H1 (cell line): Measurements from ENCODE around the gene RIMS1. TPM values are rescaled to one million over a fixed set of nuclear protein-coding genes. Genes with fewer than 3 reads are reported as not detected.

Source experiments
- CTCF ChIA-PET: fragments of 300-600 bp; sonication (Branson Sonifier 250); formaldehyde crosslinking; loops from one replicate; lab custom pipeline; 2021; ENCODE audit not compliant: partially characterized antibody; lab: Charles Lee
- POLR2A ChIA-PET: fragments of 300-600 bp; sonication (Branson Sonifier 250); formaldehyde crosslinking; loops from one replicate; lab custom pipeline; 2021; ENCODE audit warnings: inconsistent platforms; ENCODE audit not compliant: partially characterized antibody; lab: Charles Lee
- DNase-seq, 2 experiments: peaks; one replicate each; pipeline versions ENCODE4 v3.0.0 to v3.0.0-alpha.2; 2010 to 2022; ENCODE audit warnings: low spot score in 2 of 2, low read depth in 1 of 2, mixed read lengths in 1 of 2
- FAIRE-seq: peaks from 2 replicates; lab custom pipeline; 2011; peaks lifted over from hg19 to GRCh38; lab: Jason Lieb, UNC
- H2AFZ ChIP-seq: 2 replicates; pipeline ENCODE4 v1.8.1; 2012; ENCODE audit warnings: low read length, inconsistent platforms
- H2AK5ac ChIP-seq: 2 replicates; pipeline ENCODE4 v1.6.1; 2013; ENCODE audit warnings: low read depth, low read length
- H2BK120ac ChIP-seq: replicated peaks from 2 replicates; pipeline ENCODE3; 2013; ENCODE audit warnings: low read depth, low read length, inconsistent platforms
- H2BK12ac ChIP-seq: 2 replicates; pipeline ENCODE4 v1.6.1; 2013; ENCODE audit warnings: low read depth, low read length
- H2BK15ac ChIP-seq: 2 replicates; pipeline ENCODE4 v1.6.1; 2013; ENCODE audit warnings: low read length
- H2BK20ac ChIP-seq: 2 replicates; pipeline ENCODE4 v1.6.1; 2013; ENCODE audit warnings: low read length
- H2BK5ac ChIP-seq: 2 replicates; pipeline ENCODE4 v1.6.1; 2013; ENCODE audit warnings: low read depth, low read length
- H3K14ac ChIP-seq: 2 replicates; pipeline ENCODE4 v1.6.1; 2013; ENCODE audit warnings: inconsistent platforms; ENCODE audit not compliant: insufficient read length
- H3K18ac ChIP-seq: 2 replicates; pipeline ENCODE4 v1.6.1; 2013; ENCODE audit warnings: low read length; ENCODE audit errors: extremely low read depth
- H3K23ac ChIP-seq: 2 replicates; pipeline ENCODE4 v1.6.1; 2013; ENCODE audit warnings: inconsistent platforms; ENCODE audit not compliant: insufficient read length
- H3K23me2 ChIP-seq: 2 replicates; pipeline ENCODE4 v1.6.1; 2013; ENCODE audit warnings: low read depth, low read length
- H3K27ac ChIP-seq: 2 replicates; pipeline ENCODE4 v1.6.1; 2011; ENCODE audit warnings: low read depth, low read length, inconsistent platforms
- H3K27me3 ChIP-seq, 4 experiments: replicated peaks in 1 of 4; 1 replicate in 1 of 4; 2 replicates in 3 of 4; pipeline versions ENCODE4 v1.6.1 to v1.8.1; 2011 to 2013; ENCODE audit warnings: low read length in 3 of 4, mild to moderate bottlenecking in 3 of 4, inconsistent platforms in 2 of 4, mixed read lengths in 2 of 4, moderate library complexity in 1 of 4; ENCODE audit not compliant: control insufficient read depth in 3 of 4, insufficient read depth in 3 of 4; ENCODE audit errors: extremely low read depth in 1 of 4
- H3K36me3 ChIP-seq, 4 experiments: 2 replicates each; pipeline versions ENCODE4 v1.6.1 to v1.8.1; 2011 to 2013; ENCODE audit warnings: mild to moderate bottlenecking in 4 of 4, low read length in 3 of 4, moderate library complexity in 2 of 4, control low read depth in 1 of 4, inconsistent platforms in 1 of 4; ENCODE audit not compliant: insufficient read depth in 4 of 4, control insufficient read depth in 2 of 4
- H3K4ac ChIP-seq: replicated peaks from 2 replicates; pipeline ENCODE3; 2013; ENCODE audit warnings: low read length, low read depth, mixed read lengths, inconsistent platforms; ENCODE audit not compliant: insufficient read length
- H3K4me1 ChIP-seq, 4 experiments: replicated peaks in 1 of 4; 1 replicate in 1 of 4; 2 replicates in 3 of 4; pipeline versions ENCODE4 v1.6.1 to v1.8.1; 2011 to 2013; ENCODE audit warnings: low read length in 3 of 4, inconsistent platforms in 2 of 4, mixed read lengths in 1 of 4; ENCODE audit not compliant: insufficient read depth in 4 of 4, control insufficient read depth in 3 of 4
- H3K4me2 ChIP-seq, 2 experiments: 2 replicates each; pipeline versions ENCODE4 v1.6.1 to v1.8.1; 2011 to 2013; ENCODE audit warnings: low read depth in 2 of 2, low read length in 2 of 2, control low read depth in 1 of 2, inconsistent platforms in 1 of 2, mild to moderate bottlenecking in 1 of 2; ENCODE audit not compliant: insufficient read depth in 1 of 2
- H3K4me3 ChIP-seq, 4 experiments: fragments of 200-600, 300-600 bp in 1 of 4; sonication (generic), shearing (Covaris generic), sonication (Bioruptor Twin) in 1 of 4; 2 replicates each; pipeline versions ENCODE4 v1.5.1 to v1.8.1; 2011 to 2016; ENCODE audit warnings: low read length in 4 of 4, low read depth in 3 of 4, control low read depth in 2 of 4, inconsistent platforms in 2 of 4, mild to moderate bottlenecking in 2 of 4, mixed read lengths in 1 of 4, moderate library complexity in 1 of 4; ENCODE audit not compliant: insufficient read depth in 2 of 4; ENCODE audit errors: extremely low read depth in 1 of 4
- H3K56ac ChIP-seq: replicated peaks from 2 replicates; pipeline ENCODE3; 2013; ENCODE audit warnings: low read depth, mild to moderate bottlenecking, mixed read lengths, low read length, inconsistent platforms; ENCODE audit not compliant: insufficient read length
- H3K79me1 ChIP-seq: 2 replicates; pipeline ENCODE4 v1.6.1; 2013; ENCODE audit warnings: low read depth, low read length, control low read depth
- H3K79me2 ChIP-seq, 2 experiments: 2 replicates each; pipeline versions ENCODE4 v1.6.1 to v1.8.1; 2012 to 2013; ENCODE audit warnings: low read length in 2 of 2, mild to moderate bottlenecking in 2 of 2, inconsistent platforms in 1 of 2; ENCODE audit not compliant: insufficient read depth in 2 of 2, control insufficient read depth in 1 of 2
- H3K9ac ChIP-seq, 4 experiments: replicated peaks in 1 of 4; 1 replicate in 1 of 4; 2 replicates in 3 of 4; pipeline versions ENCODE4 v1.6.1 to v1.8.1; 2011 to 2013; ENCODE audit warnings: low read depth in 3 of 4, low read length in 3 of 4, control low read depth in 2 of 4, mild to moderate bottlenecking in 2 of 4, moderate library complexity in 2 of 4, inconsistent platforms in 1 of 4; ENCODE audit errors: extremely low read depth in 1 of 4
- H3K9me3 ChIP-seq, 2 experiments: 2 replicates each; pipeline versions ENCODE4 v1.6.1 to v1.8.1; 2012 to 2013; ENCODE audit warnings: mild to moderate bottlenecking in 2 of 2, moderate library complexity in 2 of 2, control low read depth in 1 of 2, inconsistent platforms in 1 of 2, low read depth in 1 of 2, low read length in 1 of 2, mixed read lengths in 1 of 2; ENCODE audit not compliant: insufficient read depth in 2 of 2
- H4K20me1 ChIP-seq, 2 experiments: replicated peaks in 1 of 2; 2 replicates each; pipeline versions ENCODE3 to v1.8.1; 2011 to 2013; ENCODE audit warnings: inconsistent platforms in 2 of 2, low read length in 2 of 2, mild to moderate bottlenecking in 1 of 2; ENCODE audit not compliant: insufficient read depth in 2 of 2, control insufficient read depth in 1 of 2
- H4K5ac ChIP-seq: 2 replicates; pipeline ENCODE4 v1.6.1; 2013; ENCODE audit warnings: low read length, low read depth, mixed read lengths, inconsistent platforms; ENCODE audit not compliant: insufficient read length
- H4K8ac ChIP-seq: 2 replicates; pipeline ENCODE4 v1.8.0; 2013; ENCODE audit warnings: mild to moderate bottlenecking, moderate library complexity, low read length, inconsistent platforms; ENCODE audit not compliant: insufficient read depth; ENCODE audit errors: extremely low read depth
- H4K91ac ChIP-seq: replicated peaks from 2 replicates; pipeline ENCODE3; 2013; ENCODE audit warnings: low read length, mixed read lengths, inconsistent platforms; ENCODE audit not compliant: insufficient read length
- ATF3 ChIP-seq: IDR thresholded peaks from 2 replicates; pipeline ENCODE4 v1.6.1; 2011; ENCODE audit warnings: low read depth, mild to moderate bottlenecking, low read length; ENCODE audit not compliant: insufficient read depth
- EGR1 ChIP-seq: IDR thresholded peaks from 2 replicates; pipeline ENCODE4 v1.6.1; 2011; ENCODE audit warnings: low read depth, low read length, borderline replicate concordance
- HDAC2 ChIP-seq, 2 experiments: fragments of 300-600 bp in 1 of 2; sonication (generic) in 1 of 2; IDR thresholded peaks; 2 replicates each; pipeline ENCODE4 v1.6.1; 2011 to 2012; ENCODE audit warnings: low read depth in 2 of 2, low read length in 2 of 2, mild to moderate bottlenecking in 2 of 2, moderate library complexity in 2 of 2, borderline replicate concordance in 1 of 2, inconsistent platforms in 1 of 2
- JUND ChIP-seq: IDR thresholded peaks from 2 replicates; pipeline ENCODE4 v1.6.1; 2011; ENCODE audit warnings: mild to moderate bottlenecking, improper control_type of control experiment, low read length
- MAX ChIP-seq: IDR thresholded peaks from 2 replicates; pipeline ENCODE4 v1.6.1; 2012; ENCODE audit warnings: inconsistent platforms
- POLR2A ChIP-seq, 2 experiments: IDR thresholded peaks; 1 replicate in 1 of 2; 2 replicates in 1 of 2; pipeline ENCODE4 v1.6.1; 2011; ENCODE audit warnings: low read depth in 2 of 2, low read length in 2 of 2, mild to moderate bottlenecking in 2 of 2; ENCODE audit errors: control extremely low read depth in 1 of 2
- SIN3A ChIP-seq, 2 experiments: IDR thresholded peaks in 1 of 2; conservative IDR thresholded peaks in 1 of 2; 2 replicates each; pipeline ENCODE4 v1.6.1; 2011 to 2012; ENCODE audit warnings: low read length in 2 of 2, improper control_type of control experiment in 1 of 2, low read depth in 1 of 2, mild to moderate bottlenecking in 1 of 2
- TAF1 ChIP-seq: IDR thresholded peaks from 2 replicates; pipeline ENCODE4 v1.6.1; 2011; ENCODE audit warnings: mild to moderate bottlenecking, low read depth, low read length
- USF2 ChIP-seq: IDR thresholded peaks from 2 replicates; pipeline ENCODE4 v1.6.1; 2011; ENCODE audit warnings: low read length, improper control_type of control experiment
- WGBS, 2 experiments: shearing (Covaris generic) in 1 of 2; methylation state at CpG; one replicate each; pipeline versions ENCODE4 v1.1.6 to v1.1.7; 2013 to 2015; ENCODE audit warnings: low lambda C conversion rate in 2 of 2, mixed read lengths in 2 of 2, inconsistent platforms in 1 of 2, low coverage in 1 of 2, missing lambda C conversion rate in 1 of 2; ENCODE audit not compliant: insufficient replicate concordance in 2 of 2, insufficient coverage in 1 of 2, insufficient read length in 1 of 2; ENCODE audit errors: extremely low coverage in 1 of 2, missing lambda C conversion rate in 1 of 2; 5-methylcytosine and 5-hydroxymethylcytosine counted together
- polyA plus RNA-seq, 7 experiments: library from polyadenylated mRNA; depleted of rRNA in 3 of 7; stranded (reverse) in 5 of 7; unstranded in 2 of 7; fragments of >200 nt in 5 of 7; fragments of 200-250 nt in 2 of 7; gene quantifications; 1 replicate in 5 of 7; 2 replicates in 1 of 7; 4 replicates in 1 of 7; pipeline versions ENCODE4 v1.2.1 to v1.2.3, GENCODE V29; 2011 to 2013; ENCODE audit warnings: missing spikeins in 2 of 7, mixed read lengths in 2 of 7
- total RNA-seq: library from RNA; stranded (reverse); fragmentation: NEBNext Ultra II Directional; extraction: Animal tissue kit (Norgen Biotek cat#: 25700); gene quantifications from 2 replicates; pipeline ENCODE4 v1.2.1, GENCODE V29; 2021

Gene RIMS1
- total and polyA plus RNA-seq, 2 of the 8 experiments (the other 6 are each of a cell fraction or from before 2014, with no cell fraction given), result 0.63 to 2.3 TPM

GRCh38 chr6:72078096-72078495 lies 191.7 kb downstream of the RIMS1 start:
- FAIRE-seq (no peak), DNase-seq (no peak)
- no peak overlapping the region for H4K8ac ChIP-seq
- no peak overlapping the region for H2BK20ac ChIP-seq
- POLR2A ChIA-PET, result no interaction called here
- no peak overlapping the region for H4K91ac ChIP-seq
- no peaks in the 10 kb centered on the region; a peak in 1 of 7 replicates for H3K4me1 ChIP-seq
- H3K79me1 ChIP-seq, result no peaks in the 10 kb centered on the region
- no peaks in the 10 kb centered on the region for H4K20me1 ChIP-seq
- H3K4me3 ChIP-seq, result no peak overlapping the region
- no peaks in the 10 kb centered on the region for H3K27me3 ChIP-seq
- no peak overlapping the region for H3K4ac ChIP-seq
- no peak for TF ChIP-seq ATF3
- TF ChIP-seq EGR1, result no peak
- TF ChIP-seq POLR2A (IDR thresholded peaks at IDR 0.05; ENCODE audit: control extremely low read depth in 1 of 2, low read depth in 2 of 2, low read length in 2 of 2), result no peak
- no peak for TF ChIP-seq USF2
- TF ChIP-seq TAF1, result no peak
- no peak for TF ChIP-seq JUND
- no peak for TF ChIP-seq MAX
- no peak for TF ChIP-seq SIN3A (conservative IDR thresholded peaks at IDR 0.05 in 1 of 2, IDR thresholded peaks at IDR 0.05 in 1 of 2; ENCODE audit: low read depth in 1 of 2, low read length in 2 of 2)
- no peak for TF ChIP-seq HDAC2 (IDR thresholded peaks at IDR 0.05; ENCODE audit: borderline replicate concordance in 1 of 2, low read depth in 2 of 2, low read length in 2 of 2)
- 89% methylated on average over 1 of the region's 1 CpG; no CpG with 5 or more reads in 1 of the 2 experiments for WGBS, 2 experiments
- no peak overlapping the region for H3K18ac ChIP-seq
- no peak overlapping the region for H2BK12ac ChIP-seq
- no peaks in the 10 kb centered on the region for H3K36me3 ChIP-seq
- no peak overlapping the region for H3K23ac ChIP-seq
- no peaks in the 10 kb centered on the region for H3K23me2 ChIP-seq
- CTCF ChIA-PET, result interaction anchor here (0.6 to 1.1 kb wide), 2 partner anchors 363 to 1034 kb away, joined by 3 read pairs; no protein-coding TSS in a partner anchor
- H3K9ac ChIP-seq, result no peak overlapping the region
- no peak overlapping the region for H2BK120ac ChIP-seq
- no peaks in the 10 kb centered on the region for H3K9me3 ChIP-seq
- H3K79me2 ChIP-seq, result no peaks in the 10 kb centered on the region
- H4K5ac ChIP-seq, result no peak overlapping the region
- H3K27ac ChIP-seq, result no peak overlapping the region
- H2AFZ ChIP-seq, result no peak overlapping the region
- no peak overlapping the region for H3K4me2 ChIP-seq
- no peak overlapping the region for H3K14ac ChIP-seq
- no peak overlapping the region for H2BK15ac ChIP-seq
- H2BK5ac ChIP-seq, result no peak overlapping the region
- H3K56ac ChIP-seq, result no peak overlapping the region
- H2AK5ac ChIP-seq, result no peak overlapping the region
